OCI-LY3 (cell line): Measurements from ENCODE around the gene IMMP2L.

ENCODE experiments used
- EZH2phosphoT487 ChIP-seq: fragments of 200-600 bp; shearing (Covaris generic); IDR thresholded peaks from 2 replicates; pipeline ENCODE4 v1.6.1; 2018; ENCODE audit warnings: antibody characterized with exemption, mixed run types, low read depth
- TF ChIP-seq, protein P1 (sequence below): fragments of 200-600, 300-600 bp; sonication (generic); IDR thresholded peaks from 2 replicates; pipeline ENCODE4 v1.5.1; 2014; ENCODE audit warnings: antibody characterized with exemption, low read length, low read depth

DNA sequence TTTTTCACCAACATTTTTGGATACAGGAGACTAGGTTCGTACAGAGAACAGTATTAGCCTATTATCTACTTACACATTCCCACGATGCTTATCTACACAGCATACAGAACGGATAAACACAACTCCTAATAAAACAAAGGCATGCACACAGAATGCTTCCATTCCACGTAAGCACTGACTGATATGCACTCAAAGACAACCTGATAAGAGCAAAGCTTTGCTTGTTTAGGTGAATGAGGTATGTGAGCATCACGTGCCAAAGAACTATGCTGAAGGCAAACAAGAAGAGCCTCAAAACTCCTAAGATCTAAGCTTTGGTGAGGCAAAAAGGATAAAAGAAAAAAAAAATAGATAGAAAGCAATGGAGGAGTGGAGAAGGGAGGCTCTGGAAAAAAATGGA is 884.9 kb downstream of the IMMP2L start:
- TF ChIP-seq, protein P1, sequence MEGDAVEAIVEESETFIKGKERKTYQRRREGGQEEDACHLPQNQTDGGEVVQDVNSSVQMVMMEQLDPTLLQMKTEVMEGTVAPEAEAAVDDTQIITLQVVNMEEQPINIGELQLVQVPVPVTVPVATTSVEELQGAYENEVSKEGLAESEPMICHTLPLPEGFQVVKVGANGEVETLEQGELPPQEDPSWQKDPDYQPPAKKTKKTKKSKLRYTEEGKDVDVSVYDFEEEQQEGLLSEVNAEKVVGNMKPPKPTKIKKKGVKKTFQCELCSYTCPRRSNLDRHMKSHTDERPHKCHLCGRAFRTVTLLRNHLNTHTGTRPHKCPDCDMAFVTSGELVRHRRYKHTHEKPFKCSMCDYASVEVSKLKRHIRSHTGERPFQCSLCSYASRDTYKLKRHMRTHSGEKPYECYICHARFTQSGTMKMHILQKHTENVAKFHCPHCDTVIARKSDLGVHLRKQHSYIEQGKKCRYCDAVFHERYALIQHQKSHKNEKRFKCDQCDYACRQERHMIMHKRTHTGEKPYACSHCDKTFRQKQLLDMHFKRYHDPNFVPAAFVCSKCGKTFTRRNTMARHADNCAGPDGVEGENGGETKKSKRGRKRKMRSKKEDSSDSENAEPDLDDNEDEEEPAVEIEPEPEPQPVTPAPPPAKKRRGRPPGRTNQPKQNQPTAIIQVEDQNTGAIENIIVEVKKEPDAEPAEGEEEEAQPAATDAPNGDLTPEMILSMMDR = no peak
- TF ChIP-seq EZH2phosphoT487 = no peak
